Parathyroid adenoma (tissue), 2 donors: ENCODE data around the gene LLCFC1.

Source experiments
- H2AFZ ChIP-seq: fragments of 300-600 bp; sonication (generic); one replicate; pipeline ENCODE4 v1.7.0; 2017; ENCODE audit warnings: antibody characterized with exemption, mild to moderate bottlenecking
- H3K27ac ChIP-seq: fragments of 300-600 bp; sonication (generic); one replicate; pipeline ENCODE4 v1.7.0; 2017
- H3K27me3 ChIP-seq: fragments of 300-600 bp; sonication (generic); one replicate; pipeline ENCODE4 v1.7.0; 2017; ENCODE audit warnings: low read length; ENCODE audit not compliant: control insufficient read depth, insufficient read depth
- H3K36me3 ChIP-seq: fragments of 300-600 bp; sonication (generic); one replicate; pipeline ENCODE4 v1.7.0; 2017; ENCODE audit warnings: low read length; ENCODE audit not compliant: control insufficient read depth, insufficient read depth
- H3K4me1 ChIP-seq: fragments of 300-600 bp; sonication (generic); one replicate; pipeline ENCODE4 v1.7.0; 2017; ENCODE audit warnings: control low read depth
- H3K4me2 ChIP-seq: fragments of 300-600 bp; sonication (generic); one replicate; pipeline ENCODE4 v1.7.0; 2017; ENCODE audit warnings: low read length
- H3K4me3 ChIP-seq: fragments of 300-600 bp; sonication (generic); one replicate; pipeline ENCODE4 v1.7.0; 2017; ENCODE audit warnings: low read depth, low read length
- H3K79me2 ChIP-seq: fragments of 300-600 bp; sonication (generic); one replicate; pipeline ENCODE4 v1.7.0; 2017; ENCODE audit warnings: control low read depth
- H3K9ac ChIP-seq: fragments of 300-600 bp; sonication (generic); one replicate; pipeline ENCODE4 v1.7.0; 2017; ENCODE audit warnings: mild to moderate bottlenecking
- H3K9me3 ChIP-seq: fragments of 300-600 bp; sonication (generic); one replicate; pipeline ENCODE4 v1.7.0; 2017; ENCODE audit warnings: low read length; ENCODE audit not compliant: control insufficient read depth
- CTCF ChIP-seq: fragments of 300-600 bp; sonication (generic); IDR thresholded peaks from one replicate; pipeline ENCODE4 v1.7.0; 2017; ENCODE audit warnings: antibody characterized with exemption, mild to moderate bottlenecking
- donor health status: primary hyperparathyroidism.

LLCFC1 gene

GRCh38 chr7:142941541-142941940, 2.3 kb downstream of the LLCFC1 start:
- H3K4me3 ChIP-seq = no peak overlapping the region
- H3K79me2 ChIP-seq = no peaks in the 10 kb centered on the region
- no peak overlapping the region for H3K4me2 ChIP-seq
- no peaks in the 10 kb centered on the region for H3K4me1 ChIP-seq
- no peaks in the 10 kb centered on the region for H3K27me3 ChIP-seq
- no peaks in the 10 kb centered on the region for H3K36me3 ChIP-seq
- no peak overlapping the region for H2AFZ ChIP-seq
- H3K9ac ChIP-seq = no peak overlapping the region
- no peak overlapping the region for H3K27ac ChIP-seq
- no peak for TF ChIP-seq CTCF
- H3K9me3 ChIP-seq = no peaks in the 10 kb centered on the region

- TF ChIP-seq CTCF = no peak
- Histone ChIP-seq H3K4me3 (no peak overlapping the region), H3K9me3 (no peaks in the 10 kb centered on the region), H3K4me1 (no peaks in the 10 kb centered on the region), H3K4me2 (no peak overlapping the region), H3K79me2 (no peaks in the 10 kb centered on the region), H3K27me3 (no peaks in the 10 kb centered on the region), H3K27ac (no peak overlapping the region), H3K36me3 (no peaks in the 10 kb centered on the region), H2AFZ (no peak overlapping the region), H3K9ac (no peak overlapping the region)
These were observed 3.5 kb downstream of the LLCFC1 start for GRCh38 chr7:142942746-142943145.

- H3K4me1 ChIP-seq = no peaks in the 10 kb centered on the region
- H3K36me3 ChIP-seq = no peaks in the 10 kb centered on the region
- no peak overlapping the region for H3K4me2 ChIP-seq
- H3K9ac ChIP-seq = no peak overlapping the region
- no peaks in the 10 kb centered on the region for H3K9me3 ChIP-seq
- no peaks in the 10 kb centered on the region for H3K27me3 ChIP-seq
- H3K4me3 ChIP-seq = no peak overlapping the region
- H3K27ac ChIP-seq = no peak overlapping the region
- H2AFZ ChIP-seq = no peak overlapping the region
- TF ChIP-seq CTCF = no peak
- H3K79me2 ChIP-seq = no peaks in the 10 kb centered on the region
These were observed 4.5 kb downstream of the LLCFC1 start for GRCh38 chr7:142943706-142944268.

- H3K36me3 ChIP-seq = no peaks in the 10 kb centered on the region
- no peak for TF ChIP-seq CTCF
- no peaks in the 10 kb centered on the region for H3K9me3 ChIP-seq
- H3K9ac ChIP-seq = no peak overlapping the region
- H3K4me1 ChIP-seq = no peaks in the 10 kb centered on the region
- H3K79me2 ChIP-seq = no peaks in the 10 kb centered on the region
- no peaks in the 10 kb centered on the region for H3K27me3 ChIP-seq
- no peak overlapping the region for H3K27ac ChIP-seq
- H3K4me3 ChIP-seq = no peak overlapping the region
- no peak overlapping the region for H2AFZ ChIP-seq
- H3K4me2 ChIP-seq = no peak overlapping the region
These were observed 5.7 kb downstream of the LLCFC1 start for GRCh38 chr7:142945001-142945400.

GRCh38 chr7:142948603-142949002, 9.3 kb downstream of the LLCFC1 start:
- Histone ChIP-seq H3K9me3 (no peaks in the 10 kb centered on the region), H2AFZ (no peak overlapping the region), H3K27me3 (no peaks in the 10 kb centered on the region), H3K4me3 (no peak overlapping the region), H3K79me2 (no peaks in the 10 kb centered on the region), H3K4me2 (no peak overlapping the region), H3K4me1 (no peaks in the 10 kb centered on the region), H3K36me3 (no peaks in the 10 kb centered on the region), H3K9ac (no peak overlapping the region), H3K27ac (no peak overlapping the region)
- no peak for TF ChIP-seq CTCF
